ENCODE results near the gene DUSP2. TPM values are rescaled to one million over a fixed set of nuclear protein-coding genes. Genes with fewer than 3 reads are reported as not detected.

The DUSP2 gene
- total RNA-seq, 4 donors from 2014 or later: 2.4 to 33.3 (median 6.2) TPM

GRCh38 chr2:96113367-96113677, 31.9 kb downstream of the DUSP2 start:
- no peak for DNase-seq
- H3K4me3 ChIP-seq: no peak overlapping the region
- intact Hi-C loops (cut with DNase I; ENCODE audit: low total_unique reads): no loop called here
- no peaks in the 10 kb centered on the region for H3K36me3 ChIP-seq
- H3K4me1 ChIP-seq: peaks cover 0 to 13% of the 10 kb centered on the region in 2 donors
- H3K27me3 ChIP-seq: peaks cover 0 to 12% of the 10 kb centered on the region in 2 donors
- no peak for TF ChIP-seq POLR2A (IDR thresholded peaks at IDR 0.05)
- TF ChIP-seq CTCF (IDR thresholded peaks at IDR 0.05): no peak
- no peaks in the 10 kb centered on the region for H3K9me3 ChIP-seq
- no peak overlapping the region for H3K27ac ChIP-seq

GRCh38 chr2:96112501-96113366, 32.5 kb downstream of the DUSP2 start:
- peaks cover 0 to 13% of the 10 kb centered on the region in 2 donors for H3K4me1 ChIP-seq
- no peak for DNase-seq
- no peak overlapping the region for H3K4me3 ChIP-seq
- intact Hi-C loops (cut with DNase I; ENCODE audit: low total_unique reads): no loop called here
- H3K27ac ChIP-seq: no peak overlapping the region
- H3K9me3 ChIP-seq: no peaks in the 10 kb centered on the region
- peaks cover 0 to 12% of the 10 kb centered on the region in 2 donors for H3K27me3 ChIP-seq
- TF ChIP-seq CTCF (IDR thresholded peaks at IDR 0.05) (no peak), POLR2A (IDR thresholded peaks at IDR 0.05) (no peak)
- no peaks in the 10 kb centered on the region for H3K36me3 ChIP-seq

- intact Hi-C loops (cut with DNase I; ENCODE audit: low total_unique reads): no loop called here
- H3K27me3 ChIP-seq: peaks cover 0 to 12% of the 10 kb centered on the region in 2 donors
Measured at GRCh38 chr2:96111823-96112500, 33.3 kb downstream of the DUSP2 start.

GRCh38 chr2:96111257-96111640, 34.0 kb downstream of the DUSP2 start:
- TF ChIP-seq POLR2A (IDR thresholded peaks at IDR 0.05): no peak
- TF ChIP-seq CTCF (IDR thresholded peaks at IDR 0.05): no peak
- H3K36me3 ChIP-seq: no peaks in the 10 kb centered on the region
- DNase-seq: no peak
- no peak overlapping the region for H3K27ac ChIP-seq
- H3K27me3 ChIP-seq: peaks cover 0 to 6% of the 10 kb centered on the region in 2 donors
- H3K9me3 ChIP-seq: no peaks in the 10 kb centered on the region
- peaks cover 0 to 4% of the 10 kb centered on the region in 2 donors for H3K4me1 ChIP-seq
- intact Hi-C loops (cut with DNase I; ENCODE audit: low total_unique reads): no loop called here
- no peak overlapping the region for H3K4me3 ChIP-seq

More at GRCh38 chr2:96111823-96112500, 33.3 kb downstream of the DUSP2 start:
- Histone ChIP-seq H3K4me3 (no peak overlapping the region), H3K9me3 (no peaks in the 10 kb centered on the region), H3K27ac (no peak overlapping the region), H3K36me3 (no peaks in the 10 kb centered on the region), H3K4me1 (peaks cover 0 to 8% of the 10 kb centered on the region in 2 donors)
- no peak for DNase-seq
- TF ChIP-seq POLR2A (IDR thresholded peaks at IDR 0.05): no peak
- TF ChIP-seq CTCF (IDR thresholded peaks at IDR 0.05): no peak

GRCh38 chr2:96110621-96111256, 34.5 kb downstream of the DUSP2 start:
- Histone ChIP-seq H3K4me1 (no peaks in the 10 kb centered on the region), H3K36me3 (no peaks in the 10 kb centered on the region), H3K27me3 (peaks cover 0 to 4% of the 10 kb centered on the region in 2 donors), H3K27ac (no peak overlapping the region), H3K4me3 (no peak overlapping the region), H3K9me3 (no peaks in the 10 kb centered on the region)
- intact Hi-C loops (cut with DNase I; ENCODE audit: low total_unique reads): no loop called here
- no peak for DNase-seq
- TF ChIP-seq POLR2A (IDR thresholded peaks at IDR 0.05) (no peak), CTCF (IDR thresholded peaks at IDR 0.05) (no peak)
